Measurements from ENCODE around the gene HSF4.
"Not testable (repeated sequence)": the region's sequence is repeated elsewhere in the genome, so short reads cannot be mapped to it uniquely, and the experiment has no call there.

The HSF4 gene, protein sequence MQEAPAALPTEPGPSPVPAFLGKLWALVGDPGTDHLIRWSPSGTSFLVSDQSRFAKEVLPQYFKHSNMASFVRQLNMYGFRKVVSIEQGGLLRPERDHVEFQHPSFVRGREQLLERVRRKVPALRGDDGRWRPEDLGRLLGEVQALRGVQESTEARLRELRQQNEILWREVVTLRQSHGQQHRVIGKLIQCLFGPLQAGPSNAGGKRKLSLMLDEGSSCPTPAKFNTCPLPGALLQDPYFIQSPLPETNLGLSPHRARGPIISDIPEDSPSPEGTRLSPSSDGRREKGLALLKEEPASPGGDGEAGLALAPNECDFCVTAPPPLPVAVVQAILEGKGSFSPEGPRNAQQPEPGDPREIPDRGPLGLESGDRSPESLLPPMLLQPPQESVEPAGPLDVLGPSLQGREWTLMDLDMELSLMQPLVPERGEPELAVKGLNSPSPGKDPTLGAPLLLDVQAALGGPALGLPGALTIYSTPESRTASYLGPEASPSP

DNA sequence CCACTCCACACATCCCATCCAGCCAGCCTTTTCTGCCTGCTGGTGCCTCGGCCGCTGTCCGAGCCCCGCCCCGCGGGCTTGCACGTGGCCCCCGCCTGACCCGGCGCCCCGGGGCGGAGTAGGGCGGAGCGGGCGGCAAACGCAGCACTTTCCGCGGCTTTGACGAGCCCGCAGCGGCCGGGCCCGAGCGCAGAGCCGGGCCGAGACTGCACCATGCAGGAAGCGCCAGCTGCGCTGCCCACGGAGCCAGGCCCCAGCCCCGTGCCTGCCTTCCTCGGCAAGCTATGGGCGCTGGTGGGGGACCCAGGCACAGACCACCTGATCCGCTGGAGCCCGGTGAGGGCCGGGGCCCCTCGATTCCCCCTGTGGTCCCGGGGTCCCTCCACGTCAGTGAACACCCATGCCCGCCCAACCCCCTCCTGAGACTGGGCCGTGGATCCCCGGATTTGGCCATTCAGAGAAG lies at the start of gene HSF4:
TSS of gene HSF4 (plus strand) at position 147 of the 463 bp plus-strand sequence. CDS start at position 214, 67 bp downstream.
- no peak for DNase-seq
- peaks cover 0 to 4% of the 10 kb centered on the region in 2 donors for H3K36me3 Mint-ChIP-seq
- peaks cover 26 to 70% of the 10 kb centered on the region in 2 donors for H3K4me1 Mint-ChIP-seq
- peaks cover 54 to 80% of the 10 kb centered on the region in 2 donors for H3K27me3 Mint-ChIP-seq
- peak within 1 kb of the TSS; percentile 63 to 73 for H3K4me3 Mint-ChIP-seq
- H3K9me3 Mint-ChIP-seq = peaks cover 0 to 1% of the 10 kb centered on the region in 2 donors
- no peak for ATAC-seq (replicated peaks)
- H3K27ac Mint-ChIP-seq = peak within 1 kb of the TSS; percentile 56

GRCh38 chr16:67114793-67115192 lies 49.8 kb upstream of the HSF4 start:
- peaks cover 28 to 42% of the 10 kb centered on the region in 2 donors for H3K4me1 Mint-ChIP-seq
- H3K27ac Mint-ChIP-seq = no peak overlapping the region
- H3K27me3 Mint-ChIP-seq = no peaks in the 10 kb centered on the region
- no peak overlapping the region for H3K4me3 Mint-ChIP-seq
- ATAC-seq (replicated peaks) = no peak
- no peak for DNase-seq
- H3K9me3 Mint-ChIP-seq = no peaks in the 10 kb centered on the region
- H3K36me3 Mint-ChIP-seq = peaks cover 17 to 32% of the 10 kb centered on the region in 2 donors

GRCh38 chr16:67115639-67116038 lies 48.9 kb upstream of the HSF4 start:
- H3K27ac Mint-ChIP-seq = no peak overlapping the region

GRCh38 chr16:67116388-67117311 lies 47.9 kb upstream of the HSF4 start:
- Mint-ChIP-seq H3K36me3 (peaks cover 17 to 40% of the 10 kb centered on the region in 2 donors), H3K27me3 (no peaks in the 10 kb centered on the region), H3K9me3 (no peaks in the 10 kb centered on the region), H3K4me1 (peaks cover 20 to 27% of the 10 kb centered on the region in 2 donors), H3K4me3 (no peak overlapping the region), H3K27ac (peak overlapping the region; percentile 15)
- no peak for ATAC-seq (replicated peaks)
- no peak for DNase-seq

More at GRCh38 chr16:67115639-67116038, 48.9 kb upstream of the HSF4 start:
- H3K36me3 Mint-ChIP-seq = peaks cover 17 to 40% of the 10 kb centered on the region in 2 donors
- no peaks in the 10 kb centered on the region for H3K9me3 Mint-ChIP-seq
- no peak overlapping the region for H3K4me3 Mint-ChIP-seq
- no peak for DNase-seq
- H3K27me3 Mint-ChIP-seq = no peaks in the 10 kb centered on the region
- ATAC-seq (replicated peaks) = no peak
- H3K4me1 Mint-ChIP-seq = peaks cover 28 to 37% of the 10 kb centered on the region in 2 donors

DNA sequence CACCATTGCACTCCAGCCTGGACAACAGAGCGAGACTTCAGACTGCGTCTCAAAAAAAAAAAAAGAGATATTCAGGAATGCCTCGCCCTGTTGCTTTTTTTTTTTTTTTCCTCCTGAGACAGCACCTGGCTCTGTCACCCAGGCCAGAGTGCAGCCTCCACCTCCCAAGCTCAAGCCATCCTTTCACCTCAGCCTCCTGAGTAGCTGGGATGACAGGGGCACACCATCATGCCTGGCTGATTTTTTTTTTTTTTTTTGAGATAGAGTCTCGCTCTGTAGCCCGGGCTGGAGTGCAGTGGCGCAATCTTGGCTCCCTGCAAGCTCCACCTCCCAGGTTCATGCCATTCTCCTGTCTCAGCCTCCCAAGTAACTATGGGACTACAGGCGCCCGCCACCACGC lies 46.8 kb upstream of the HSF4 start:
- H3K36me3 Mint-ChIP-seq = peaks cover 14 to 38% of the 10 kb centered on the region in 2 donors
- no peaks in the 10 kb centered on the region for H3K27me3 Mint-ChIP-seq
- no peak for DNase-seq
- no peak for ATAC-seq (replicated peaks)
- peaks cover 13 to 17% of the 10 kb centered on the region in 2 donors for H3K4me1 Mint-ChIP-seq
- no peaks in the 10 kb centered on the region for H3K9me3 Mint-ChIP-seq
- H3K4me3 Mint-ChIP-seq = no peak overlapping the region
- no peak overlapping the region for H3K27ac Mint-ChIP-seq

DNA sequence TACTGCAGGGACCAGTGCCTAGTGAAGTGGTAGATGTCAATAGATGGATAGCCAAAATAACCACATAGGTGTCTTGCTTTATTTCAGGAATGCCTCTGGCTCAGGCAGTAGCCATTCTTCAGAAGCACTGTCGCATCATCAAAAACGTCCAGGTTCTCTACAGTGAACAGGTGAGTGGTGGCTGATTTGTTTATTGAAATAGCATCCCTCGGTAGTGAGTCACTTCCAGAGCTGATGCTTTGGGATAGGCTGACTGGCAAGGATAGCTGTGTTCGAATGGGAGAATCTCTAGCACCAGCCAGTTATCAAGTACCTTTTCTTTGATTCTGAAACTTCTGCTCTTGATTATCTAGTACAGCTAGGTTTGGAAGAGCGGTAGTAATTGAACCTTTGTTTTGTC lies 44.5 kb upstream of the HSF4 start:
- Mint-ChIP-seq H3K27me3 (no peaks in the 10 kb centered on the region), H3K4me1 (peaks cover 8 to 9% of the 10 kb centered on the region in 2 donors), H3K36me3 (peaks cover 20 to 43% of the 10 kb centered on the region in 2 donors), H3K4me3 (no peak overlapping the region), H3K9me3 (no peaks in the 10 kb centered on the region), H3K27ac (no peak overlapping the region)
- no peak for ATAC-seq (replicated peaks)
- no peak for DNase-seq

DNA sequence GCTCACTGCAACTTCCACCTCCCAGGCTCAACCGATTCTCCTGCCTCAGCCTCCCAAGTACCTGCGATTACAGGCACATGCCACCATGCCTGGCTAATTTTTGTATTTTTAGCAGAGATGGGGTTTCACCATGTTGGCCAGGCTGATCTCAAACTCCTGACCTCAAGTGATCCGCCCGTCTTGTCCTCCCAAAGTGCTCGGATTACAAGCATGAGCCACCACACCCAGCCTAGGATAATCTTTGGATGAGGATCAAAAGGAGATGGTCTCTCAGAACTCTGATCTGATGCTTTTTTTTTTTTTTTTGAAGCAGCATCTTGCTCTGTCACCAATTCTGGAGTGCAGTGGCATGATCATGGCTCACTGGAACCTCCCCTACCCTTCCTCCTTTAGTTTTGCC lies 41.7 kb upstream of the HSF4 start:
- ATAC-seq (replicated peaks); H3K9me3 Mint-ChIP-seq; H3K27me3 Mint-ChIP-seq; H3K4me3 Mint-ChIP-seq; H3K27ac Mint-ChIP-seq; H3K4me1 Mint-ChIP-seq; DNase-seq: not testable (repeated sequence)
- H3K36me3 Mint-ChIP-seq = peaks cover 28 to 48% of the 10 kb centered on the region in 2 donors

DNA sequence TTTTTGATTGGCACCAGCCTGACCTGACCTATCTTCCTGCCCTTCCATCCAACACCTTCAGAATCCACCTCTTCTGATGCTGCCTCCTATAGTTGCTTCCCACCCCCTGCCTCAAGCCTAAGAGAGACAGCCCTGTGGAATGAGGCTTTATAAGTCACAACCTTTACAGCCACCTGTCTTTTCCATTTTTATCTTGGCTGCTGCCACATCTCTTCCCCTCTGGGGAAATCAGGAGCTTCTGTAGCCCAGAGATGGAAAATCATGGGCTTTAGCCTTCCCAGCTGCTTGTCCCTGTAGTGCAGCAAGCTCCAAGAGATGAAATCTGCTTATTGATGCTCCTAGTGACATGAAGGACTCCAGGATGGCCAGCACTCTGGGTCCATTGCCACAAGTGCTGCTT lies 36.1 kb upstream of the HSF4 start:
- Mint-ChIP-seq H3K36me3 (peaks cover 38 to 58% of the 10 kb centered on the region in 2 donors), H3K4me1 (no peaks in the 10 kb centered on the region), H3K27me3 (no peaks in the 10 kb centered on the region), H3K27ac (no peak overlapping the region), H3K9me3 (no peaks in the 10 kb centered on the region), H3K4me3 (no peak overlapping the region)
- ATAC-seq (replicated peaks) (no peak), DNase-seq (no peak)

GRCh38 chr16:67128887-67129286 lies 35.7 kb upstream of the HSF4 start:
- peaks cover 36 to 56% of the 10 kb centered on the region in 2 donors for H3K36me3 Mint-ChIP-seq

GRCh38 chr16:67129422-67129821 lies 35.1 kb upstream of the HSF4 start:
- Mint-ChIP-seq H3K27ac (no peak overlapping the region), H3K4me3 (no peak overlapping the region), H3K27me3 (no peaks in the 10 kb centered on the region), H3K9me3 (no peaks in the 10 kb centered on the region), H3K4me1 (no peaks in the 10 kb centered on the region), H3K36me3 (peaks cover 36 to 58% of the 10 kb centered on the region in 2 donors)
- ATAC-seq (replicated peaks) = no peak
- DNase-seq = no peak

More at GRCh38 chr16:67128887-67129286, 35.7 kb upstream of the HSF4 start:
- Mint-ChIP-seq H3K9me3 (no peaks in the 10 kb centered on the region), H3K27ac (no peak overlapping the region), H3K4me3 (no peak overlapping the region), H3K4me1 (no peaks in the 10 kb centered on the region), H3K27me3 (no peaks in the 10 kb centered on the region)
- DNase-seq (no peak), ATAC-seq (replicated peaks) (no peak)

DNA sequence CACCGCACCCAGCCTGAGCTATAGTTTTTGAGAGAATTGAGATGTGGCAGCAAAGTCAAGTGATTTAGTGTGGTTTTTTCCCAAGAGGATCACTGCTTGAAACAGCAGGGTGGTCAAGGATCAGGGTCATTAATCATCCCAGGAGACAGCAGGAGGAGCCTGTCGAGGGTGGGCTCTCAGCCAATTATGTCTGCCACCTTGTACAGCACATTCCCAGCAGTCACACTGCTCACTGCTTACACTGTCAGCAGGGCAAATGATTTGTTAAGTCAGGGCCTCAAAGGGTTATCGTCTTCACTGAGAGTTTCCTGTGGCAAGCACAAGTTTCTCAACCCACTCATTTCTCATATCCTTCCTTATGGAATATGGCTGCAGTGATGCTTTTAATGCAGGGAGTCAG lies 26.9 kb upstream of the HSF4 start:
- Mint-ChIP-seq H3K27me3 (no peaks in the 10 kb centered on the region), H3K9me3 (no peaks in the 10 kb centered on the region), H3K36me3 (peaks cover 41 to 68% of the 10 kb centered on the region in 2 donors), H3K4me3 (no peak overlapping the region), H3K27ac (no peak overlapping the region), H3K4me1 (no peaks in the 10 kb centered on the region)
- DNase-seq (no peak), ATAC-seq (replicated peaks) (no peak)

DNA sequence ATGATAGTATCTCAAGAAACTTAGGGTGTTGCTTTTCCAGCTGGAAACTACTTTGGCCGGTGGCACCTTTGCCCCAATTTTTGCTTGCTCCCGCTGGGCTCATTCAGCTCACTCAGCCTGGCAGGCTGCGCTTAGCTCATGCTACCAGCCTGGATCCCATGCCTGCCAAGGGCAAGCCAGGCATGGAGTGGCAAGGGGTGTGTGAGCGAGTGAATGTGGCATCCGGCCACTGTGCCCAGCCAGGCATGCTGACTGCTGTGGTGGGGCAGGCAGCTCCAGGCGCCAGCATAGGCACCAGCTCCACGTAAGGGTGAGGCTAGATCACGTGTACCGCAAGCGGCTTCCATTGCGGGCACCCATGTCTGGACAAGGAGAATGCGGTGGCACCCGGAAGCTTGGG lies 23.2 kb upstream of the HSF4 start:
- no peaks in the 10 kb centered on the region for H3K9me3 Mint-ChIP-seq
- peaks cover 56 to 75% of the 10 kb centered on the region in 2 donors for H3K36me3 Mint-ChIP-seq
- no peak overlapping the region for H3K27ac Mint-ChIP-seq
- DNase-seq (no peak), ATAC-seq (replicated peaks) (no peak)
- no peaks in the 10 kb centered on the region for H3K4me1 Mint-ChIP-seq
- no peaks in the 10 kb centered on the region for H3K27me3 Mint-ChIP-seq
- no peak overlapping the region for H3K4me3 Mint-ChIP-seq

DNA sequence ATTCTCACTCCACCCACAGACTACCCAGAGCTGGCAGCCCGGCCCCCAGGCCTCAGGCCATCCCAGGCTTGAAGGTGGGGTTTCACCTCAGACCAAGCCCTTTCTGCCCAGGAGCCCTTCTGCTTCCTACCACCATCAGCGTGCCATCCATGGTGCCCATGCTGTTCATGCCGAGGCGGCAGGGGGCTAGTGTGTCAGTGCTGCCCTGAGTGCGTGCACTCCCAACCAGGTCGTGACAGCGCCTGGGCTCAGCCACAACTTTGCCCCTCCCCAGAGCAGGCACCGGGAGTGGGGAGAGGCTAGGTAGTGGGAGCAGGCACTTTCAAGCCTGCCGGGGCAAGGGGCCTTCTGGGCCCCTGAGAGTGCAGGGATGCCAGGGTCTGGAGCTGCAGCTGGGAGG lies 22.2 kb upstream of the HSF4 start:
- peaks cover 61 to 78% of the 10 kb centered on the region in 2 donors for H3K36me3 Mint-ChIP-seq
- no peaks in the 10 kb centered on the region for H3K27me3 Mint-ChIP-seq
- no peak overlapping the region for H3K27ac Mint-ChIP-seq

GRCh38 chr16:67144943-67145342 lies 19.6 kb upstream of the HSF4 start:
- Mint-ChIP-seq H3K27ac (no peak overlapping the region), H3K4me1 (peaks cover 0 to 3% of the 10 kb centered on the region in 2 donors), H3K27me3 (peaks cover 13 to 18% of the 10 kb centered on the region in 2 donors), H3K9me3 (no peaks in the 10 kb centered on the region), H3K4me3 (no peak overlapping the region), H3K36me3 (peaks cover 75 to 87% of the 10 kb centered on the region in 2 donors)
- no peak for ATAC-seq (replicated peaks)
- DNase-seq = no peak

More for the DNA sequence above, 22.2 kb upstream of the HSF4 start:
- ATAC-seq (replicated peaks) = no peak
- no peaks in the 10 kb centered on the region for H3K9me3 Mint-ChIP-seq
- H3K4me1 Mint-ChIP-seq = no peaks in the 10 kb centered on the region
- no peak overlapping the region for H3K4me3 Mint-ChIP-seq
- no peak for DNase-seq
